Transverse colon (tissue), 4 donors: Measurements from ENCODE around the gene NR3C1.

Experiments
- CTCF ChIP-seq, 5 experiments: fragments of 200-600 bp in 3 of 5; fragments of 450-650 bp in 2 of 5; sonication (generic) in 3 of 5; IDR thresholded peaks; 1 replicate in 2 of 5; 2 replicates in 3 of 5; pipeline ENCODE4 v1.5.1; 2016 to 2017; ENCODE audit warnings: antibody characterized with exemption in 5 of 5, inconsistent platforms in 3 of 5, mild to moderate bottlenecking in 2 of 5, moderate library complexity in 1 of 5
- POLR2A ChIP-seq: fragments of 450-650 bp; IDR thresholded peaks from one replicate; pipeline ENCODE4 v1.6.1; 2016; ENCODE audit warnings: antibody characterized with exemption, mild to moderate bottlenecking, moderate library complexity
- POLR2AphosphoS5 ChIP-seq, 3 donors: sonication (generic); formaldehyde crosslinking; IDR thresholded peaks; one replicate each; pipeline ENCODE4 v1.6.1; 2016; ENCODE audit warnings: antibody characterized with exemption in 3 of 3

- no peak for TF ChIP-seq CTCF (IDR thresholded peaks at IDR 0.05)
- no peak for TF ChIP-seq POLR2A
- no peak for TF ChIP-seq POLR2AphosphoS5 (IDR thresholded peaks at IDR 0.05)
Measured at GRCh38 chr5:143314099-143314498, 89.4 kb downstream of the NR3C1 start.
